GM12892 (cell line): ENCODE measurements around the gene SMYD3.

Source experiments
- DNase-seq: peaks from one replicate; pipeline ENCODE4 v3.0.0; 2011; ENCODE audit not compliant: insufficient read length
- FAIRE-seq: peaks from 2 replicates; lab custom pipeline; 2011; peaks lifted over from hg19 to GRCh38; lab: Jason Lieb, UNC
- POLR2A ChIP-seq: IDR thresholded peaks from 2 replicates; pipeline ENCODE4 v1.6.1; 2011; ENCODE audit warnings: low read depth, low read length, control low read depth
- POLR2AphosphoS5 ChIP-seq: IDR thresholded peaks from 2 replicates; pipeline ENCODE4 v1.6.1; 2011; ENCODE audit warnings: low read depth, low read length, control low read depth
- TAF1 ChIP-seq: IDR thresholded peaks from 2 replicates; pipeline ENCODE4 v1.6.1; 2011; ENCODE audit warnings: low read depth, mild to moderate bottlenecking, control low read depth, low read length, borderline replicate concordance

The SMYD3 gene

GRCh38 chr1:245809361-245809760 is 697.7 kb downstream of the SMYD3 start:
- TF ChIP-seq POLR2AphosphoS5 (no peak), TAF1 (no peak), POLR2A (no peak)
- FAIRE-seq = no peak
- no peak for DNase-seq

- DNase-seq (no peak), FAIRE-seq (peak; percentile 80)
- TF ChIP-seq POLR2AphosphoS5 (no peak), POLR2A (no peak), TAF1 (no peak)
Measured at GRCh38 chr1:245807954-245808719, 698.9 kb downstream of the SMYD3 start.

GRCh38 chr1:245807306-245807705 is 699.8 kb downstream of the SMYD3 start:
- FAIRE-seq (peak; percentile 93), DNase-seq (peak; percentile 46)
- TF ChIP-seq POLR2AphosphoS5 (no peak), TAF1 (no peak), POLR2A (no peak)

GRCh38 chr1:245805532-245805931 is 701.5 kb downstream of the SMYD3 start:
- FAIRE-seq = no peak
- no peak for DNase-seq
- no peak for TF ChIP-seq POLR2AphosphoS5
- no peak for TF ChIP-seq POLR2A

- TF ChIP-seq POLR2A = no peak
- TF ChIP-seq POLR2AphosphoS5 = no peak
- TF ChIP-seq TAF1 = no peak
- DNase-seq (no peak), FAIRE-seq (no peak)
Measured at GRCh38 chr1:245804696-245805095, 702.4 kb downstream of the SMYD3 start.

- DNase-seq (no peak), FAIRE-seq (no peak)
- TF ChIP-seq POLR2AphosphoS5 = no peak
- no peak for TF ChIP-seq POLR2A
- no peak for TF ChIP-seq TAF1
Measured at GRCh38 chr1:245803666-245804037, 703.4 kb downstream of the SMYD3 start.

GRCh38 chr1:245802941-245803665 is 704.0 kb downstream of the SMYD3 start:
- TF ChIP-seq POLR2AphosphoS5 (no peak), TAF1 (no peak), POLR2A (no peak)
- DNase-seq (no peak), FAIRE-seq (no peak)

- TF ChIP-seq POLR2AphosphoS5 (no peak), POLR2A (no peak), TAF1 (no peak)
- no peak for DNase-seq
- no peak for FAIRE-seq
Measured at GRCh38 chr1:245800901-245801605, 706.0 kb downstream of the SMYD3 start.

GRCh38 chr1:245798349-245798711 is 708.7 kb downstream of the SMYD3 start:
- DNase-seq = no peak
- TF ChIP-seq POLR2A (no peak), POLR2AphosphoS5 (no peak), TAF1 (no peak)
- FAIRE-seq = no peak

- no peak for TF ChIP-seq TAF1
- TF ChIP-seq POLR2A = no peak
- no peak for TF ChIP-seq POLR2AphosphoS5
- no peak for DNase-seq
- FAIRE-seq = no peak
Measured at GRCh38 chr1:245797592-245798348, 709.3 kb downstream of the SMYD3 start.
